Stimulated activated memory B cell treated with anti-CD40 and anti-IgM and Interleukin-4, amounts not matched to agents 10 μg/mL and 1 μg/mL and 100 μg/mL, for 72 hours (primary cell): Measurements from ENCODE around the gene IFNA8.
"Not testable (repeated sequence)": the region's sequence is repeated elsewhere in the genome, so short reads cannot be mapped to it uniquely, and the experiment has no call there.

Source experiments
- ATAC-seq: fragments of 150-1000 bp; cut with Tn5 transposase; 2 replicates; pipeline ENCODE4 v1.10.0; 2021
- H3K27ac Mint-ChIP-seq: one replicate; pipeline ENCODE4 v1.8.0; 2022; ENCODE audit warnings: mild to moderate bottlenecking, mixed read lengths
- H3K27me3 Mint-ChIP-seq: one replicate; pipeline ENCODE4 v1.8.0; 2022; ENCODE audit warnings: mixed read lengths
- H3K36me3 Mint-ChIP-seq: one replicate; pipeline ENCODE4 v1.8.0; 2022; ENCODE audit warnings: mixed read lengths
- H3K4me1 Mint-ChIP-seq: one replicate; pipeline ENCODE4 v1.8.0; 2022; ENCODE audit warnings: mixed read lengths
- H3K4me3 Mint-ChIP-seq: one replicate; pipeline ENCODE4 v1.8.0; 2022; ENCODE audit warnings: mild to moderate bottlenecking, moderate library complexity, mixed read lengths
- H3K9me3 Mint-ChIP-seq: one replicate; pipeline ENCODE4 v1.8.0; 2022; ENCODE audit warnings: mixed read lengths

Gene IFNA8

DNA sequence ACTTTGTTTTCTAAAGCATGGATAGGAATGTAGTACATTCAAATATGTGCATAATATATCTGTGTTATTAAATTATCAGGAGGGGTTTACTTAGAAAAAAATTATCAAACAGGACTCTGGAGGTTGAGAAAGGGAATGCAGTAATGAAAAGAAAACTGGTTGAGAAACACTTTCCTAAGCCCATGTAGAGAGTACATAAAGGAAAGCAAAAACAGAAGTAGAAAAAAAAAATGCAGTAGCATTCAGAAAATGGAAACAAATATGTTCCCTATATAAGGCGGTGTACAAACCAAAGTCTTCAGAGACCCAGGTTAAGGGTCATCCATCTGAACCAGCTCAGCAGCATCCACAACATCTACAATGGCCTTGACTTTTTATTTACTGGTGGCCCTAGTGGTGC lies at the start of gene IFNA8:
TSS of gene IFNA8 (plus strand) at position 301 of the 400 bp plus-strand sequence. CDS start at position 361, 60 bp downstream.
- Mint-ChIP-seq H3K4me1 (peaks cover 27% of the 10 kb centered on the region), H3K27me3 (peaks cover 33% of the 10 kb centered on the region), H3K4me3 (no peak within 1 kb of the TSS), H3K36me3 (no peaks in the 10 kb centered on the region), H3K9me3 (no peaks in the 10 kb centered on the region), H3K27ac (no peak within 1 kb of the TSS)
- no peak for ATAC-seq

DNA sequence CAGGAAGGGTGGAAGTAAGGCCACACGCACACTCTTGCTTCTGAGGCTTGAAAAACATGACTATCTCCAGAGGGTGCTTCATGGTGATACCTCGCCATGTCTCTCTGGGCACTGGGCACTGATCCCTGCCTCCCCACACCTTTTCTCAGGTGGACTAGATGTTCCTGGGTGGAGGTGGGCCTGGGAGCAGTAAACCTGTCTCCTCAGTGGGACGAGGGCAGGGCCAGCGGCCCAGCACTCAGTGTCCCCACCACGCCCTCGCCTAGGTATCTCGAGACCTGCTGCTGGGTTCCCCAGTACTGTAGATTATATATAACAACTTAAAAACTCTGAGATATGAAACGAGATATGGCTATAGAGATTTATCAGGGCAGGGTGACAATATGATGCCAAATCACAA lies 46.6 kb upstream of the IFNA8 start:
- H3K36me3 Mint-ChIP-seq = no peaks in the 10 kb centered on the region
- H3K4me3 Mint-ChIP-seq = no peak overlapping the region
- H3K27me3 Mint-ChIP-seq = peaks cover 33% of the 10 kb centered on the region
- no peak for ATAC-seq
- H3K4me1 Mint-ChIP-seq = peaks cover 33% of the 10 kb centered on the region
- no peak overlapping the region for H3K27ac Mint-ChIP-seq
- H3K9me3 Mint-ChIP-seq = no peaks in the 10 kb centered on the region

DNA sequence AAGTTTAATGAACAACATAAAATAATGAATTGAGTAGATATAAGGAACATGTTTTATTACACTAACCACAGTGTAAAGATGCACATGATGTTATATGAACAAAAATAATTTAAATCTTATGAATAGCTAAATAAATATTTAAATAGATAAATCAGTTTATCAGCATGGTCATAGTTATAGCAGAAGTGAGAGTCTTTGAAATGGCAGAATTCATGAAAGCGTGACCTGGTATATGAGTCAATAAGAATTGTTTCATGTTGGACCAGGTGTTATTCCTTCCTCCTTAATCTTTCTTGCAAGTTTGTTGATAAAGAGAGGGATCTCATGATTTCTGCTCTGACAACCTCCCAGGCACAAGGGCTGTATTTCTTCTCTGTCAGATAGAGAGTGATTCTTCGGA lies 41.7 kb upstream of the IFNA8 start:
- H3K4me1 Mint-ChIP-seq = peaks cover 18% of the 10 kb centered on the region
- peak; percentile 81 for ATAC-seq
- H3K9me3 Mint-ChIP-seq, H3K36me3 Mint-ChIP-seq, H3K27ac Mint-ChIP-seq, H3K4me3 Mint-ChIP-seq: not testable (repeated sequence)
- peaks cover 33% of the 10 kb centered on the region for H3K27me3 Mint-ChIP-seq

DNA sequence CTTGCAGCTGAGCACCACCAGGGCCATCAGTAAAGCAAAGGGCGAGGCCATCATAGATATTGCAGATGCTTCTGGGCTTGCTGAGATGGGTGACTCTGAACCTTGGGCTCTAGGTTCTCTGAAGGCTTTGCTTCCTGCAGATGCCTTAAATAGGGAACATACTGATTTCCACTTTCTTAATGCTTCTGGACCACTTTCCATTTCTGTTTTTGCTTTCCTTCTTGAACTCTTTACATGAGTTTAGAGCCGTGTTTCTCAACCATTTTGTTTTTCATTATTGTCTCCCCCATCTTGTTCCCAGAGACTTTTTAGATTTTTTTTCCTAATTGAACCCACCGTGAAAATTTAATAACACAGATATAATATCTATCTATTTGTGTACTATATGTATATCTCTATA lies 41.0 kb upstream of the IFNA8 start, which contains the start of gene IFNA13:
TSS of gene IFNA13 (minus strand) at position 101 of the 400 bp plus-strand sequence. CDS start at position 54, 47 bp downstream.
- Mint-ChIP-seq H3K4me3 (no peak within 1 kb of the TSS), H3K27ac (no peak within 1 kb of the TSS), H3K27me3 (peaks cover 32% of the 10 kb centered on the region), H3K36me3 (no peaks in the 10 kb centered on the region), H3K9me3 (no peaks in the 10 kb centered on the region), H3K4me1 (peaks cover 18% of the 10 kb centered on the region)
- no peak for ATAC-seq

DNA sequence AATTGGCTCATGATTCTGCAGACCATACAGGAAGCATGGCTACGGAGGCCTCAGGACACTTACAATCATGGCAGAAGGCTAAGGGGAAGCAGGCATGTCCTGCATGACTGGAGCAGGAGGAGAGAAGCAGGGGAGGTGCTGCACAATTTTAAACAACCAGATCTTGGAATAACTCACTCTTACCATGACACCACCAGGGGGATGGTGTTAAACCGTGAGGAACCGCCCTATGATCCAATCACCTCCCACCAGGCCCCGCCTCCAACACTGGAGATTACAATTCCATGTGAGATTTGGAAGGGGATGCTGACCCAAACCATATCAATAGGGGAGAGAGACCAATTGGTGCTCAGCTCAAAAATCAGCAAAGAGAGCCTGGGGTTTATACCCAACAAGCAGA lies 37.5 kb upstream of the IFNA8 start:
- H3K36me3 Mint-ChIP-seq, H3K27ac Mint-ChIP-seq, H3K4me1 Mint-ChIP-seq, H3K9me3 Mint-ChIP-seq, H3K4me3 Mint-ChIP-seq, ATAC-seq: not testable (repeated sequence)
- peaks cover 17% of the 10 kb centered on the region for H3K27me3 Mint-ChIP-seq

DNA sequence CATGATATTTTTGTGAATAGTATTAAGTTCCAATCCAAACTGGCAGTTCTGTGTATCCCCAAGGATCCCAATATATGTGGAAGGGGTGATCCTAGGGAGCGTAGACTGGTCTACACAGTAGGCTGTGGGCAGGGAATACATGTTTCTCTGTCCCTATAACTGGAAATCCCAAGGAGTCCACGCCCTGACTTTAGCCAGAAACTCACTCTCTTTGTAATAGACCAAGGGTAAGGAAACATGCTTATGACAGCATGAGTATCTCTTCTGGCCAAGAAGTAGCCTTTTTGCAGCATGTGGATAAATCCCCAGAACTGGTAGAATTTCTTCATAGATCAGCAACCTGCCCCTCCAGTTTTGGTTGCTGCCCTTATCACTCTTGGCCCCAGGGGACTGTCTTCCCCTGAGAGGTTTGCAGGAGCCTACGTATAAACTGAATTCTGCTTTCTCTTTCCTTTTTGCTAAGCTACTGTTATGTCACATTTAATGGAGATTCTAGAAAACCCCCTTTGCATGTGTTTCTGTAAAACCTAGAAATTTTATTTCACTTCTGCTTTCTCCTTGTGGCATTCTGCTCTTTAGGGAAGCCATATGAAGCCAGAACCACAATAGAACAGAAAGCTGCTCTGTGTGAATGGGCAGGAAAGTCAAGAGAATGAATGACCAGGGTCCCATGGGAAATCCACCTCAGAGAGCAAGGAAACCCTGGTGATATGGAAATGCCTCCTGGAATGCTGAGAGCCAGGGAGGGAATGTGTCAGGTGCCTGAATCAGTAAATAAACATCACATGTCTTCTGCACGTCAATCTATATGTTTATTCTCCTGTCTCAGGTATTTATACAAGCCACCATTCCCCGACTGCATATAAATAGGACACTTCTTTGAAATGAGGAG lies 27.2 kb upstream of the IFNA8 start:
- Mint-ChIP-seq H3K9me3 (no peaks in the 10 kb centered on the region), H3K4me1 (peaks cover 29% of the 10 kb centered on the region), H3K27me3 (peaks cover 21% of the 10 kb centered on the region), H3K36me3 (no peaks in the 10 kb centered on the region), H3K4me3 (no peak overlapping the region), H3K27ac (no peak overlapping the region)
- ATAC-seq = peak; percentile 97

DNA sequence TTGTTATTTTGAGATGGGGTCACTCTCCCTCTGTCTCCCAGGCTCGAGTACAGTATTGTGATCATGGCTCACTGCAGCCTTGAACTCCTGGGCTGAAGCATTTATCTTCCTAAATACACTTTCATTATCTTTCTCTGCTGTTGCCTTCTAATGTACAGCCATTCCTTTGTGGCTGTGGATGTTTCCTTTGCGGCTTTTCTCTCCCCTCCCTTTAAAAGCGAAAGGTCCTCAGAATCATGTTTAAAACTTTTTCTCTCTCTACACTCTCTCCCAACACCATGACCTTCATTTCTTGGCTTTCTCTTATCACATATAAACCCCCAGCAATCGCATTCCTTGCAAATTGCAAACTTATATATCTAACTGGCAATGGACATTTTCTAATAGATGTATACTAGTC lies 25.3 kb upstream of the IFNA8 start:
- no peak overlapping the region for H3K4me3 Mint-ChIP-seq
- H3K36me3 Mint-ChIP-seq = no peaks in the 10 kb centered on the region
- no peak for ATAC-seq

DNA sequence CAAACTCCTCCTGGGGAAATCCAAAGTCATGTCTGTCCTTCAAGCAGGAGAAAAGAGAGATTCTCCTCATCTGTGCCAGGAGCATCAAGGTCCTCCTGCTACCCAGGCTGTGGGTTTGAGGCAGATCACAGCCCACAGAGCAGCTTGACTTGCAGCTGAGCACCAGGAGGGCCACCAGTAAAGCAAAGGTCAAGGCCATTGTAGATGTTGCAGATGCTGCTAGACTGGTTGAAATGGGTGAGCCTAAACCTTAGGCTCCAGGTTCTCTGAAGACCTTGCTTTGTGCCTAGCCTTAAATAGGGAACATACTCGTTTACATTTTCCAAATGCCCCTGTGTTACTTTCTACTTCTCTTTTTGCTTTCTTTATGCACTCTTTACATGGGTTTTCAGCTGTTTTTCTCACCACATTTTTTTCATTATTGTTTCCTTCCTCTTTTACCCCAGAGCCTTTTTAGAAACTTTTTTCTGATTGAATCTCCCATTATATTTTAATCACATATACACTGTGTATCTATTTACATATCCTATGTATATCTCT lies 23.7 kb upstream of the IFNA8 start, which contains the start of gene IFNA2:
TSS of gene IFNA2 (minus strand) at position 268 of the 540 bp plus-strand sequence. CDS start at position 199, 69 bp downstream.
- Mint-ChIP-seq H3K27me3 (peaks cover 45% of the 10 kb centered on the region), H3K4me3 (no peak within 1 kb of the TSS), H3K4me1 (peaks cover 29% of the 10 kb centered on the region), H3K9me3 (no peaks in the 10 kb centered on the region), H3K27ac (no peak within 1 kb of the TSS), H3K36me3 (no peaks in the 10 kb centered on the region)
- ATAC-seq = peak; percentile 61

More for the DNA sequence above, 25.3 kb upstream of the IFNA8 start:
- no peak overlapping the region for H3K27ac Mint-ChIP-seq
- H3K27me3 Mint-ChIP-seq = peaks cover 30% of the 10 kb centered on the region
- no peaks in the 10 kb centered on the region for H3K9me3 Mint-ChIP-seq
- peaks cover 29% of the 10 kb centered on the region for H3K4me1 Mint-ChIP-seq

DNA sequence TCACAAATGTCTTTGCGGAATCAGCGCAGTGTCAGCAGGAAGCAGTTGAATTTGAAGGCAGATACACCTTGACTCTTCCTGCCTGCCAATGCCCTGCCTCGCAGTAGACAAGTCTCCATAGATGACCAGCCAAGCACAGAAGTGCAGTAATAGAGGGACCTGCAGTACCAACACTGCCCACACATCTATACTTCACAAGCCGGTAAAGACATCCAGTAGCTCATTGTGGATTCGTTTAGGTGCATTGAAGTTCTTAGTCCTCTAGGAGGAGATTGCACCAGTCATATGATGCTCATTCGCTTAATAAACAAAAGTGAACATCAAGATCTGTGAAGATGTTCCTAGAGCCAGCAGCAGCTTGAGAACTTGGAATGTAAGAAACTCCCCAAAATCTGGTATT lies 16.6 kb upstream of the IFNA8 start:
- Mint-ChIP-seq H3K36me3 (no peaks in the 10 kb centered on the region), H3K27me3 (peaks cover 85% of the 10 kb centered on the region)

DNA sequence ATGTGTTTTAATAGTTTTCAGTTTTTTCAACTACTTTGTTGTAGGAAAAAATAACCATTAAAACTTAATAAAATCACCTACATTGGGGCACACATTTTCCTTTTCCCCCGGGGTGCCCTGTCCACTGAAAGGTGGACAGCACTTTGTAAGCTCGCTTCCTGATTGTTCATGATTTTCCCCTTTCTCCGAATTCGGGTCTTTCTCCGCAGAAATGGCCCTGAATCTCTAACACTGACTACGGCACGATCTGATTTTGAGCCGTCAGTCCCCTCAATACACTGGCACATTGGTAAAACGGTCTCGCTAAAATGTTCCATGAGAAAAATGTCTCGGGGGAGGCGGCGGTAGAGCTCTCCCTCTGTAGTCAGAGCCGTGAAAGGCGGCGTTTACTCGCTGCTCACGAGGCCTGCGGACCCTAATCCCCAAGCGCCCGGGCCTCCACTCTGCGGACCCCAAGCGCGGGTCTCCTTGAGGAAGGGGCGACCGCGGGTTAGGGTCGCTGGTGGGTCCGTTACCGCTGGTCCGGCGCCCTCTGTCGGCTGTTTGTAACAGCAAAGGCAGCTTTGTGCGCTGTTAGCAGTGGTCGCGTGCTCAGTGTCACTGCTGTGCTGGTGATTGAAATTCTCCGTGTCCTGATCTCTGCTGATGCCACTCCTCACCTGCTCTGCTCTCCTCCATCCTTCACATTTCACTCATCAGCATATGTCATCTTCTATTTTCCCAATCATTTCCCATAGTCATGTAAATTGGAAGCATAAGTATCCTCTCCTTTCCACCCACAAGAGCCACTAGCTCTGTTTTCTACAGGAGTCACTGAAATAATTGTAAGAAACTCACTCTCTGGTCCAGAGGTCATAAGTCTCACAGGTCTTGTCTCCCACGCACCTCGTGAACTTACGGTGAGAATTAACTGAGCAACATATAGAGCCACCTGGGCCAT lies 12.9 kb upstream of the IFNA8 start:
- Mint-ChIP-seq H3K36me3 (no peaks in the 10 kb centered on the region), H3K27ac (no peak overlapping the region), H3K27me3 (peaks cover 85% of the 10 kb centered on the region), H3K4me1 (peaks cover 22% of the 10 kb centered on the region), H3K9me3 (no peaks in the 10 kb centered on the region), H3K4me3 (peak overlapping the region; percentile 22)
- peak; percentile 62 for ATAC-seq

More for the DNA sequence above, 16.6 kb upstream of the IFNA8 start:
- Mint-ChIP-seq H3K27ac (no peak overlapping the region), H3K4me3 (no peak overlapping the region), H3K4me1 (peaks cover 16% of the 10 kb centered on the region), H3K9me3 (no peaks in the 10 kb centered on the region)
- peak; percentile 78 for ATAC-seq

DNA sequence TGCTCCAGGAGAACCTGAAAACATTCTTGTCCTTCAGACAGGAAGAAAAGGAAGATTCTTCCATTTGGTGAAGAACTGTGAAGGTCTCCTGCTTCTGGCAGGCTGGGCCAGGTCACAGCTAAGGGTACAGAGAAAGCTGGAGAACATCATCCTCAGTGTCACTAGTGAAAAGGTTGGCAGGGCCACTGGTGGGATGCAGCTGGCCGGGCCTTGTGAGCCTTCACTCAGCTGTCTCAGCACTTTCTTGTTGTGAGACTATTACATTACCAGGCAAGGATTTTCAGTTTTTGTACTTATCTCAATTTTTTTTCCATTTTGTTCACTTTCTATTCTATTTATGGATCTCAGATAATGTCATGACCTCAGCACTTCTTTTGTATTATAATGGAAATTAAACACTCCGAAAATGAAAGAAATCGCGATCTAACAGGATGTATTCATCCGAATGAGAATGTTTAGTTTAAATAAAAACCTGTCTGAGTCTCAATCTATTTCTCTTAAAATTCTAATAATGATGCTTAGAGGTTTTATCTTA lies 9.9 kb upstream of the IFNA8 start:
- Mint-ChIP-seq H3K9me3 (no peaks in the 10 kb centered on the region), H3K36me3 (no peaks in the 10 kb centered on the region), H3K27me3 (peaks cover 76% of the 10 kb centered on the region), H3K27ac (no peak overlapping the region), H3K4me1 (peaks cover 29% of the 10 kb centered on the region), H3K4me3 (no peak overlapping the region)
- ATAC-seq = no peak

DNA sequence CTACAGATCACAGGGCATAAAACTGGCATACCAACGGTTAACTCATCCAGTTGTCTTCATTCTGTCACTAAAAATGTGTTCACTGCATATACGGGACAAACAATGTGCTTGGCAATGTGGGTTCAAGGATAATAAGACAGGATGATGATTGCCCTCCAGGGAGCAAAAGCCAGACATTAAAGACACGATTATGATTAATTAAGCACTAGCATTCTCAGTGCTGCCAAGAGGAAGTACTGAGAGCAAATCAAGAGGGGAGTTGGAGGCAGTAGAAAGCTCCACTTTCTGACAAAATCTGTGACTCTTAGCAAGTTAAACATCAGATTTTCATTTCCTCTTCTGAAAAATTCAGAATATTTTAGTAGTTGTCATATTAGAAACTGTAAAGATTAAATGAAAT lies 9.0 kb upstream of the IFNA8 start:
- Mint-ChIP-seq H3K4me1 (peaks cover 29% of the 10 kb centered on the region), H3K36me3 (no peaks in the 10 kb centered on the region), H3K9me3 (no peaks in the 10 kb centered on the region), H3K27ac (no peak overlapping the region), H3K4me3 (no peak overlapping the region), H3K27me3 (peaks cover 76% of the 10 kb centered on the region)
- no peak for ATAC-seq

DNA sequence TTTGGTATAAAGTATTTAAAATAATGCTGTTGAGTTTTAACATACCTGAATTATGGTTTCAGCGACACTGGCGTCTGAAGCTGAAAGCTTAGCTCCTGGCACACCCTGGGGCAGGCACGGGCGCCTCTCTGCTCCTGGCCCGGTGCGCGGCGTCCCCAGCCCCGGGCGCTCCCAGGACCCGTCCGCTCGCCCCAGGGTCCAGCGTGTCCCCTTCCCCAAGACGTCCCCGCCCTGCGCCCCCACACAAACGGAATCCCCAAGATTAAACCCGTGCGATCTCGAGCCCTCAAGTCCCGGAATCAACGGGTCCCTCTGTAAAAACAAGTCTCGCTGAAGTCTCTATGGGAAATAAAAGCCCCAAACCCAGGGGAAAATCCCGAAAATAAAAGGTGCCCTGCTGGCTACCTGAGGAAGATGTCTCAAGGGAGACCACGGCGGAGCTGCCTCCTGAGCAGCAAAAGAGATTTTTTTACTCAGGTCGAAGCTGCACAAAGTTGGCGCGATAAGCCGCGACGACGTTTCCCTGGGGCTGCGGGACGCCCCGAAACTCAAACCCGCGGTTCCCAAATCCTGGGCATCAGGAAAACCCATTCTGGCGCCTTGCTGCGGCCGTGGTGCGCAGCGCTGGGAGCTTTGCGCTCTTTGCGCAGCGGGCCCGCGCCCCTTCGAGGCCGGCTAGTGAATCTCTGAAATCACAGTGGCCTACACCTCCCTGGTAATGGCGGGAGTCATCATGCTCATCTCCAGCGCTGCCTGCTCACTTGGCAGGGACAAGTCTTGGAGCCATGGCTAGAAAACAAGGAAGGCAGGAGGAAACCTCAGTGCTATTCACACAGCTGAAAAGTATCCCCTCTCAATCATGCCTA lies 6.3 kb upstream of the IFNA8 start:
- no peaks in the 10 kb centered on the region for H3K9me3 Mint-ChIP-seq

DNA sequence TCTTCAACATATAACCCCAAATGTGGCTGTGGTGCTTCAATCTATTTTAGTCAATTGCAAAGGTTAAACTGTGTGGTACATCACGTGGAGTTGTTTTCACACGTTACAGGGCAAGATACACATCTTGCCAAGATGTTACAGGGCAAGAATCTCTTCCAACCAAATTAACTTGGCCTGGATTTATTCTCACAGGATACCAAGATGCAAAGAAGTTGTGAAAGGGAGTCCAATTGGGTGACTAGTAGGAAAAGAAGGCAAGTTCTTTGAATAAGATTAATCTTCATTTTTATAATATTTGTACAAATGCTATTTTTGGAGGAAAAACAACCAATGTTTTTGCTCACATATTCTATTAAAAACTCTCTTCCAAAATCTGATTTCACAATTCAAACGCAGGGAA lies 4.8 kb upstream of the IFNA8 start:
- Mint-ChIP-seq H3K36me3 (no peaks in the 10 kb centered on the region), H3K27me3 (peaks cover 39% of the 10 kb centered on the region), H3K27ac (no peak overlapping the region), H3K4me3 (no peak overlapping the region), H3K4me1 (peaks cover 18% of the 10 kb centered on the region), H3K9me3 (no peaks in the 10 kb centered on the region)
- ATAC-seq = no peak

More for the DNA sequence above, 6.3 kb upstream of the IFNA8 start:
- peaks cover 18% of the 10 kb centered on the region for H3K4me1 Mint-ChIP-seq
- H3K36me3 Mint-ChIP-seq = no peaks in the 10 kb centered on the region
- peak overlapping the region; percentile 23 for H3K4me3 Mint-ChIP-seq
- peaks cover 54% of the 10 kb centered on the region for H3K27me3 Mint-ChIP-seq
- no peak overlapping the region for H3K27ac Mint-ChIP-seq
- ATAC-seq = no peak
